Transverse colon (tissue), 4 donors: Measurements from ENCODE around the gene C5AR2. TPM values are rescaled to one million over a fixed set of nuclear protein-coding genes. Genes with fewer than 3 reads are reported as not detected.
"Not testable (repeated sequence)": the region's sequence is repeated elsewhere in the genome, so short reads cannot be mapped to it uniquely, and the experiment has no call there.

Experiments
- DNase-seq: peaks from one replicate; pipeline ENCODE4 v3.0.0-alpha.2; 2019
- H3K27ac ChIP-seq, 4 donors: fragments of 200-600 bp; sonication (generic); 2 replicates each; pipeline ENCODE4 v1.5.1; 2016 to 2018; ENCODE audit warnings: inconsistent platforms in 4 of 4
- H3K27me3 ChIP-seq: fragments of 200-600 bp; sonication (generic); 2 replicates; pipeline ENCODE4 v1.5.1; 2017; ENCODE audit warnings: inconsistent platforms
- H3K36me3 ChIP-seq, 4 donors: fragments of 200-600 bp; sonication (generic); 2 replicates each; pipeline ENCODE4 v1.5.1; 2017 to 2019; ENCODE audit warnings: inconsistent platforms in 4 of 4
- H3K4me1 ChIP-seq, 4 donors: fragments of 200-600 bp; sonication (generic); 2 replicates each; pipeline ENCODE4 v1.5.1; 2017 to 2020; ENCODE audit warnings: inconsistent platforms in 4 of 4
- H3K4me3 ChIP-seq, 4 donors: fragments of 200-600 bp; sonication (generic); 1 replicate in 1 of 4; 2 replicates in 3 of 4; pipeline versions ENCODE4 v1.5.1 to v1.6.1; 2017 to 2019; ENCODE audit warnings: inconsistent platforms in 4 of 4
- H3K9me3 ChIP-seq, 2 donors: fragments of 200-600 bp; sonication (generic); 2 replicates each; pipeline ENCODE4 v1.5.1; 2017 to 2019; ENCODE audit warnings: inconsistent platforms in 2 of 2
- EP300 ChIP-seq: sonication (generic); formaldehyde crosslinking; IDR thresholded peaks from one replicate; pipeline ENCODE4 v1.6.1; 2017; ENCODE audit warnings: antibody characterized with exemption, low read depth
- POLR2A ChIP-seq: fragments of 450-650 bp; IDR thresholded peaks from one replicate; pipeline ENCODE4 v1.6.1; 2016; ENCODE audit warnings: antibody characterized with exemption, mild to moderate bottlenecking, moderate library complexity
- POLR2AphosphoS5 ChIP-seq, 3 donors: sonication (generic); formaldehyde crosslinking; IDR thresholded peaks; one replicate each; pipeline ENCODE4 v1.6.1; 2016; ENCODE audit warnings: antibody characterized with exemption in 3 of 3
- WGBS, 2 donors: methylation state at CpG; one replicate each; pipeline ENCODE4 v1.1.5; 2018; ENCODE audit warnings: low coverage in 1 of 2; 5-methylcytosine and 5-hydroxymethylcytosine counted together
- in situ Hi-C, 4 donors: fragments of 200-750 bp; cut with MboI; loops; one replicate each; pipeline versions ENCODE4 v1.15.0 to v1.15.1; 2017; ENCODE audit warnings: low sequenced_read_pairs in 3 of 4, low pct_ligation_motif_present in 1 of 4, low pct_unique_long_range_greater_than_20kb in 1 of 4
- intact Hi-C: fragments of 100-400 bp; cut with DNase I; formaldehyde crosslinking; loops from one replicate; pipeline ENCODE4 v1.15.1; 2023; ENCODE audit warnings: low total_unique reads
- total RNA-seq, 4 donors: library from RNA; depleted of rRNA; stranded (reverse); fragments of >200 nt; gene quantifications; one replicate each; pipeline ENCODE4 v1.1.0, GENCODE V29; 2016
- TF ChIP-seq, protein P1 (sequence below), 5 experiments: fragments of 200-600 bp in 3 of 5; fragments of 450-650 bp in 2 of 5; sonication (generic) in 3 of 5; IDR thresholded peaks; 1 replicate in 2 of 5; 2 replicates in 3 of 5; pipeline ENCODE4 v1.5.1; 2016 to 2017; ENCODE audit warnings: antibody characterized with exemption in 5 of 5, inconsistent platforms in 3 of 5, mild to moderate bottlenecking in 2 of 5, moderate library complexity in 1 of 5

Gene C5AR2
- total RNA-seq, 4 donors from 2014 or later: 0.64 to 4.9 (median 2.0) TPM; not detected in 1

DNA sequence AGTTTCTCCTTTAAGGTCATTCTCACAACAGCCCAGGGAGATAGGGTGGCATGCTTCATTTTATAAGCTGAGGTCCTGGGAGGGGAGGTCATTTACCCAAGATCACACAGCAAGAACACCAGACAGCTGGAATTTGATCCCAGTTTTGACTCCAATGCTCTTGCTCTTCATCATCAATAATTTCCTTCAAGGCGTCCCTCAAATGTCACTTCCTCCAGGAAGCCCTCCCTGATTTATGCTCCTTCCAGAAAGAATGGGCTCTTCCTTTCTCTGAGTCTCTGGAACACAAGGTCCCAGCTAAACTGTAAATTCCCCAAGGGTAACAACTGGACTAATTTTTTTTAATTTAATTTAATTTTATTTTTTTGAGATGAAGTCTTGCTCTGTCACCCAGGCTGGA is 12.4 kb downstream of the C5AR2 start:
- H3K27ac ChIP-seq: no peak overlapping the region
- no peaks in the 10 kb centered on the region for H3K36me3 ChIP-seq
- H3K27me3 ChIP-seq: no peaks in the 10 kb centered on the region
- 86% methylated on average over 1 of the region's 1 CpG; no CpG with 5 or more reads in 1 of the 2 donors for WGBS, 2 donors
- TF ChIP-seq POLR2A (no peak), EP300 (no peak), POLR2AphosphoS5 (IDR thresholded peaks at IDR 0.05) (no peak)
- TF ChIP-seq, protein P1, sequence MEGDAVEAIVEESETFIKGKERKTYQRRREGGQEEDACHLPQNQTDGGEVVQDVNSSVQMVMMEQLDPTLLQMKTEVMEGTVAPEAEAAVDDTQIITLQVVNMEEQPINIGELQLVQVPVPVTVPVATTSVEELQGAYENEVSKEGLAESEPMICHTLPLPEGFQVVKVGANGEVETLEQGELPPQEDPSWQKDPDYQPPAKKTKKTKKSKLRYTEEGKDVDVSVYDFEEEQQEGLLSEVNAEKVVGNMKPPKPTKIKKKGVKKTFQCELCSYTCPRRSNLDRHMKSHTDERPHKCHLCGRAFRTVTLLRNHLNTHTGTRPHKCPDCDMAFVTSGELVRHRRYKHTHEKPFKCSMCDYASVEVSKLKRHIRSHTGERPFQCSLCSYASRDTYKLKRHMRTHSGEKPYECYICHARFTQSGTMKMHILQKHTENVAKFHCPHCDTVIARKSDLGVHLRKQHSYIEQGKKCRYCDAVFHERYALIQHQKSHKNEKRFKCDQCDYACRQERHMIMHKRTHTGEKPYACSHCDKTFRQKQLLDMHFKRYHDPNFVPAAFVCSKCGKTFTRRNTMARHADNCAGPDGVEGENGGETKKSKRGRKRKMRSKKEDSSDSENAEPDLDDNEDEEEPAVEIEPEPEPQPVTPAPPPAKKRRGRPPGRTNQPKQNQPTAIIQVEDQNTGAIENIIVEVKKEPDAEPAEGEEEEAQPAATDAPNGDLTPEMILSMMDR (IDR thresholded peaks at IDR 0.05): no peak
- no peaks in the 10 kb centered on the region for H3K9me3 ChIP-seq
- in situ Hi-C loops: no loop called here
- intact Hi-C loops: no loop called here
- no peak overlapping the region for H3K4me3 ChIP-seq
- H3K4me1 ChIP-seq: peaks cover 0 to 5% (median 2%) of the 10 kb centered on the region in 4 donors
- DNase-seq: no peak

GRCh38 chr19:47346024-47346423 is 14.0 kb downstream of the C5AR2 start:
- 84% methylated on average over 6 of the region's 6 CpGs; no CpG with 5 or more reads in 1 of the 2 donors for WGBS, 2 donors

DNA sequence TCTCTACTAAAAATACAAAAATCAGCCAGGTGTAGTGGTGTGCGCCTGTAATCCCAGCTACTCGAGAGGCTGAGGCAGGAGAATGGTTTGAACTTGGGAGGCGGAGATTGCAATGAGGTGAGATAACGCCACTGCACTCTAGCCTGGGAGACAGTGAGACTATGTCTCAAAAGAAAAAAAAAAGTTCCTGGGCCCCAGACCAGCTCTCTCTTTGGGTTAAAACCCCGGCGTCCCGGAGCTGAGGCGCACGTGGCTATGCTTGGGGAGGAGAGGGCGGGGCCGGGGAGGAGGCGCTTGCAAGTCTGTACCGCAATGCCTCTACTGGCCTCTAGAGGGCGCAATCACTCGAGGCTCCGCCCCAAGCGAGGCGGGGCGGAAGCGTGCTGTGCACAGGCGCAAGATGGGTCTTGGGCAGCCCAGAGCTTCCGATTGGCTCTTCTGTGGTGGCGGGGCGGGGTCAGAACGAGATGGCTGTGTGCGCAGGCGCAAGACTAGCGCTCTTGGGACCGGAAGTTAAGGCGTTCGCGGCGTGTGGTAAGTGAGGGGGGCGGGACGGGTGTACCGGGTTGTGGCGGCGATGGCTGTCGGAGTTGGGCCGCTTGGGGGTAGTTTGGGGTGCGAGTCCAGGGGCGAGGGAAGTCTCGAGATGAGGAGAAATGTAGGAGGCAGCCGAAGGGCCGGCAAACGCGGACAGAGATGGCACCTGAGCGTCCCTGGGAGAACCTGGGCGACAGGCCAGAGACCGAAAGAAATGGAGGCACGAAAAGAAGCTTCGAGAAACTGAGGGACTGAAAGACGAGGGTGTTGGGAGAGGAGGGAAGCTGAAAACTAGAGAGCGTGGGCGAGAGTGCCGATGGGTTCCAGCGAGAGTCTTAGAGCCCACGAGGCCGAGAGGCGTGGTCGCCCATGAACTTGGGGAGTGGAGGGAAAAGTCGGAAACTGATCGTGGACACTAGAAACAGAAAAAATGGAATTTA is 17.1 kb downstream of the C5AR2 start, which contains the start of gene DHX34:
DHX34 (plus strand) TSS at position 497 of the 977 bp plus-strand sequence. CDS start 3,716 bp downstream, outside the sequence.
- intact Hi-C loops: no loop called here
- Histone ChIP-seq H3K9me3 (no peaks in the 10 kb centered on the region), H3K4me3 (peak within 1 kb of the TSS; percentile 63 to 99 (median 86)), H3K27ac (peak within 1 kb of the TSS; percentile 74 to 87 (median 82)), H3K4me1 (peaks cover 4 to 19% (median 10%) of the 10 kb centered on the region in 4 donors), H3K36me3 (no peaks in the 10 kb centered on the region), H3K27me3 (no peaks in the 10 kb centered on the region)
- peak; percentile 83 for TF ChIP-seq POLR2A
- no peak for TF ChIP-seq EP300
- TF ChIP-seq POLR2AphosphoS5 (IDR thresholded peaks at IDR 0.05): peak; percentile 53 to 83 (median 66)
- TF ChIP-seq, protein P1 (IDR thresholded peaks at IDR 0.05): peak; percentile 97 to 100 (median 99)
- WGBS, 2 donors: 4 to 7% methylated on average over 34 to 57 of the region's 63 CpGs
- in situ Hi-C loops: no loop called here
- DNase-seq: peak; percentile 100

More at GRCh38 chr19:47346024-47346423, 14.0 kb downstream of the C5AR2 start:
- H3K27me3 ChIP-seq, H3K9me3 ChIP-seq, H3K36me3 ChIP-seq, H3K4me3 ChIP-seq, H3K27ac ChIP-seq, in situ Hi-C loops, DNase-seq, intact Hi-C loops: not testable (repeated sequence)
- H3K4me1 ChIP-seq: peaks cover 4 to 19% (median 10%) of the 10 kb centered on the region in 4 donors

DNA sequence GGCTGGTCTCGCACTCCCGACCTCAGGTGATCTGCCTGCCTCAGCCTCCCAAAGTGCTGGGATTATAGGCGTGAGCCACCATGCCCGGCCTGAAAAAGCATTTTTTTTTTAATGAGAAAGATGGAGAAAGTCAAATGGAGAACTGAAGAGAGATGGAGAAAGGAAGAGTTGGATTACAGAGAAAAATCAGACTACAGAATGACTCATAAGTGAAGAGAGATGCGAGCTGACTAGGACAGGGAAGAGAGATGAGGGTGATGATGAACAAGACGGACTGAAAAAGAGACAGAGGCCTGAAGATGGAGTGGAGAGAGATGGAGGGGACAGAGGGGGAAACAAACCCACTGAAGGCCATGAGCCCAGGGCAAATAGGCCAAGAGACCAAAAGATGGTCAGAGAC is 18.7 kb downstream of the C5AR2 start:
- TF ChIP-seq, protein P1 (IDR thresholded peaks at IDR 0.05): no peak
- TF ChIP-seq POLR2A: no peak
- no peak for TF ChIP-seq POLR2AphosphoS5 (IDR thresholded peaks at IDR 0.05)
- peaks cover 4 to 19% (median 10%) of the 10 kb centered on the region in 4 donors for H3K4me1 ChIP-seq
- in situ Hi-C loops: no loop called here
- H3K9me3 ChIP-seq: no peaks in the 10 kb centered on the region
- H3K27ac ChIP-seq: no peak overlapping the region
- H3K27me3 ChIP-seq: no peaks in the 10 kb centered on the region
- 84 to 100% methylated on average over 1 to 6 of the region's 6 CpGs for WGBS, 2 donors
- H3K36me3 ChIP-seq: peaks cover 0 to 8% (median 4%) of the 10 kb centered on the region in 4 donors
- intact Hi-C loops: no loop called here
- no peak overlapping the region for H3K4me3 ChIP-seq
- no peak for DNase-seq
